ENCODE data around the gene FLRT1.

DNA sequence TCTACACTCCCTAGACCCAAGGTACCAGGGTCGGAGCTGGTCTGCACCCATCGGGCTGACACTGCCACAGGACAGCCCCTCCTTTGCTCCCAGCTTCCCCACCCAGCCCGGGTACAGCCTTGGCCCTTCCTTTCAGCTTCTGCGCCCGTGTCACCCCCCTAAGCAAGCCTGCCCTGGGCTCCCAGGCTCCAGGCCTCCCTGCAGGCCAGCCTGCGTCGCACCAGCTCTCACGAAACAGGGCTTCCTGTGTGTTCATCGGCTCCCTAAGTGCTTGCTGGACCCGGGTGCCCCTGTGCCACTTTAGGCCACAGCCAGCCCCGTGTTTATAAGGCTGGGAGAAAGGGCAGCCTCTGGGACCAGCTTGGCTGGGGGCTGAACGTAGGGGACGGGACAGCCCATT is 21.1 kb downstream of the FLRT1 start:
- TF ChIP-seq CTCF (IDR thresholded peaks at IDR 0.05) = no peak
- TF ChIP-seq POLR2A (IDR thresholded peaks at IDR 0.05) = no peak
